Activated CD8-positive, alpha-beta memory T cell treated with anti-CD3 and anti-CD28 coated beads, Interleukin-2, amount 50 U/mL, for 1 hour (primary cell): ENCODE data around the gene GADL1.

Experiments used
- DNase-seq: peaks from one replicate; pipeline ENCODE4 v3.0.0-alpha.2; 2020; ENCODE audit errors: extremely low read depth

GADL1 gene

DNA sequence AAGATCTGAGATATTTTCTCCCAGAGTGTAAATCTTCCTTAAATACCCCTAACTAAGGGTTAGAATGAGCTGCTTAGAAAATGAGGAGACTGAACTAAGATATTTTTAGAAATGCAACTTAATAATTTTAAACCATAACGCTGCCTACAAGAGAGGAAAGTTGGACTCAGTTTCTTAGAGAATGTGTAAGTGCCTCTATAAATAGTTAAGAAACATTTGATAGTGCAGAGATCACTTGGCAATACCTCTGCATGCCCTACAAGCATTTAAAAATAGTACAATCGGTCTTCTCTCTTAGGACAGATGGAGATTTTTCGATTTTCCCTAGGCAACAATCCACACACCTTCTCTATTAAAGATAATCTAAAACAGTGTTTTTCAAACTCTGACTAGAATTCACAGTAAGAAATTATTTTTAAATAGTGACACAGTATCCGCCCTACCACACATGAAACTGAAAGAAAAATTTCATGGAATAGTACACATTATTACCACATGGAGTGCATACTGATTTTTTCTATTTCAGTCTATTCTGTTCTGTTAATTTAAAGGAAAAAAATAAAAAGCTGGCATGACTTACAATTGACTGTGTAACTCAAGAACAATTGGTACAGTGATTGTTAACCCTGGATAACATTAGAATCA lies 83.2 kb downstream of the GADL1 start:
- DNase-seq: no peak

DNA sequence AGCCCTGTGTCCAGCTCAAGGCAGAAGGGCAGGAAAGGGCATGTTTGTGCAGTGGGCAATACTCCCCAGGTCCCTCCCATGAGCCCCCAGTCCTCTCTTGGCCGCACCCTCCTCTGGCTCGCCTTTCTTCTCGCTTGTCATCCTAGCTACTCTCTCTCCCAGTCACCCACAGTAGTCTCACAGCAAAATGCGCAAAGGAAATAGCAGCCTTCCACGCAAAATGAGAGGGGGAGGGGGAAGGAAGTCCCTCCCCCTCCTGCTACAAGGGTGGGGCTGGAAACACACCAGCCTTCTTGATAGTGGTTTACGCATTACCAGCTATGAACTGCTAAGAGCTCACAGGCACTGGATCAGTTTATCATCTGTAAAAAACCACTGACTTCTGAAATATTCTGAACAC lies 83.8 kb downstream of the GADL1 start:
- no peak for DNase-seq

DNA sequence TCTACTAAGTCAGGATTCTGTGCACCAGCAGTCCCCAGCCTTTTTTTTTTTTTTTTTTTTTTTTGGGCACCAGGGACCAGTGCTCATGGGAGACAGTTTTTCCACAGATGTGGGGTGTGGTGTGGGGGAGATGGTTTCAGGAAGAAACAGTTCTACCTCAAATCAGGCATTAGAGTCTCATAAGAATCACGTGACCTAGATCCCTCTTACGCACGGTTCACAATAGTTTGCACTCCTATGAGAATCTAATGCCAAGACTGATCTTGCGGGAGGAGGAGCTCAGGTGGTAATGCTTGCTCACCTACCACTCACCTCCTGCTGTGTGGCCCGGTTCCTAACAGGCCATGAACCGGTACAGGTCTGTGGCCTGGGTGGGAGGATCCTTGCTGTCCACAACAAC lies 88.8 kb downstream of the GADL1 start:
- DNase-seq: no peak

DNA sequence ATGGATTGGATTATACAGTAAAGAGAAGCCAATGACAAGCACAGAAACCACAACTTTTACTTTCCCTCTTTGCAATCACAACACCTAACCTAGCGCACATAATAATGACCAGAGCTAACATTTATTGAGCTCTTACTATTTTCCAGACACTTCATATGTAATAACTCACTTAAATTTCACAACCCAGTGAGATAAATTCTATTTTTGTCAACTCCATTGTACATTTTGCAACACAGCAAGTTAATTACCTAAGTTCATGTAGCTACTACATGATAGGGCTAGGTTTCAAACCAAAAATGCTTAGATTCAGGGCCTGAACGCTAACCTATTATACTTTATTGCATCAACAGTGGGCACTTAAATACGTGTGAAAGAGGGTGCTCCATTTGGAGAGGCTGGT lies 89.5 kb downstream of the GADL1 start:
- DNase-seq: no peak

DNA sequence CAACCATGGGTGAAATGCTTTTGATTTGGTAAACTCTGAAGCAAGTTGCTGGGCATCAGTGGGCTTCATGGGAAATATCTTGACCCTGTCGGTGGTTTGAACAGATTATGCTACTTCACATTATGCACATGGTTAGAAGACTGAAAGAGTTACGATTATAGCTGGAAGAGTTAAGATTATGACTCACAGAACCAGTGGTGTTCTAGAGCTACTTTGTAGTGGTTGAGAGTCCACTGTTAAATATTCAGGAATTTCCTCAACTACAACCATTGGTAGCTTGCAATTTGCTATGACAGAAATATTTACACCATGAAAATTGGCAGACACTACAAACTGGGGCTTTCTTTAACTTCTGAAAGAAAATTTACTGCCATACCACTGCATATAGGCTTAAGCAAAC lies 99.3 kb downstream of the GADL1 start:
- no peak for DNase-seq

DNA sequence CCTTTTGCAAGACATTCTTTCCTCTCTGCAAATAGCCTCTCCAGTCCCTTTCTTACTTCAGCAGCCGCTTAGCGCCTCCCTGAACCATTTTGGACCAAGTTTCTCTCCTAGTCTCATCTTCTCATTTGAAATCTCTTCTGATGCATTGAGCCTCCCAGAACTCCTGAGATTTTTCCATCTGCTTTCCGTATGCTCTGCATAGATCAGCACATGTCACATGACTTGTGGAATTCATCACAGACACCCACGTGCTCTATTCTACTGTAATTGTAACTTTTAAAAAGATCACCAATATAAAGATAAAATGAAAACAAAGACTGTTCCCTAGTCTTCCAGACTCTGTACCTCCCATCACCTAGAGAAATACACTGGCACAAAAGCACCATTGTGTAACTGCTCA lies 100.7 kb downstream of the GADL1 start:
- DNase-seq: no peak

DNA sequence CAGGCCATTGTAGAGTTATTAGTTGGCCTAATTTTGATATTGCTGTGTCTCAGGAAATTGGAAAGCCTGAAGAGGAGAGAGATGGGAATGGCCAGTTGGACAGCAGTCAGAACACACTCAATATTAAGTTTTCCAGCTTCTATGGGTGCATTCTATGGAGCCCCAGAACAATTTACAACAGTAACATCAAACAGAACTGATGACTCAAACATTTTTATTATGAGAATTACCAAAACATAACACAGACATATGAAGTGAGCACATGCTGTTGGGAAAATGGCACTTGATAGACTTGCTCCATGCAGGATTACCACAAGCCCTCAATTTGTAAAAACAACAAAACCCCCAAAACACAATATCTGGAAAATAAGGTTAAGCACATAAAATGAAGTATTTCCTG lies 104.3 kb downstream of the GADL1 start:
- DNase-seq: no peak

DNA sequence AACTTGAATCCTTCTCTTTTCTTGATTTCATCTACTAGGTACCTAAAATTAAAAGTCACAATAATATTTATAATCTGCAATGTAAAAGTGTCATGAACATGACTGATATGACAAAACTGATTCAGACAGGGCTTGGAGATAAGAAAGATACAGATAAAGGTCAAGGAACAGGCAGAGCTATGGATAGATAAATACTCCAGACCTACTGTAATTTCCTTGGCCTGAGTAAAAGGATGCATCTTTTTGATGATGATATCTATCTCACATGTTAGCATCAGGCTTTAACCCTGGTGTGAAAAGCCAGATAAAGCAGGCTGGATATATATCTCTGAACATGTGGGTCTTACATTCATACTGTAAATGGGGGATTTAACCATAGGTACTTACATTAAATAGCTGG lies 108.1 kb downstream of the GADL1 start:
- no peak for DNase-seq

DNA sequence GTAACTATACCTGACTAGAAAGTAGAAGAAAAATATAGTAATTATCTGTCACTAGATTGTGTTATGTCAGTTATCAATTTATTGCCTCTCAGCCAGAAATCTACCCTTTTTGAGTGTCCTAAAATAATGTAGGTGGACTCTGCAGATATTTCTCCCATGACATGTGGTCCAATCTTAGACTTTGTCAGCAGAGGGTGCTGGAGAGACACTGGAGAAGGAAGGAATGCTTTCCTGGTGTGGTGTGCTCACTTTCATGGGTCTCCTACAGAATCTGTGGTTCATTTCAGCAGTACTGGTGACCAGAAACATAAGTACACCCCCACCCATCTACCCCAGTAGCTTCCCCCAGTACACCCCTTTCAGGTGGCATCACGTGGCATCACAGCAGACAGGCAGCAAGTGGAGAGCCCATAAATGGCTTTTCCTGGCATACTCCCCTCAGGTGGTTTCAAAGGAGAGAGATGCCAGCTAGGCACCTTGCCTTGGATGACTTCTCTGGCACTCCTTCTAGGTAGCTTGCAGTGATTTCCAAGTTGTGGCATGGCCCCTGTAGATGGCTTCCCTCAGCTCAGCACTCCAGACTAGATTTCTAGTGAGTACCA lies 114.7 kb downstream of the GADL1 start:
- no peak for DNase-seq

DNA sequence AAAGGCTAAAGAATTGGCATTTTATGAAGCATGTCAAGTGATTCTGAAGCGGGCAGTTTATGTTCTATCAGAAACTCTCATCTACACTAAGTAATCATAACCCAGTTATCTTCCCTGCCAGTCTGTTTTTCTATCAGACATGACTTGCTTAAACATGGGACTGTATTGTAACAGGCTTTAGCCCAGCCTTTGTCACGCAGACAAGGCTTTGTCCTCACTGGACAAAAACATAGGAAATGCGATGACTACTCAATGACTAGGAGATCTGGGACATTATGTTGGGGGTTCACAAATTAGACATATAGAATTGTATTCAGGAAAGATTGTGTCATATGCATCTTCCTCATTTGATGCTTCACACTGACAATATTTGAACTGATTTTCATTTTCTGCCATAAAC lies 115.5 kb downstream of the GADL1 start:
- no peak for DNase-seq

DNA sequence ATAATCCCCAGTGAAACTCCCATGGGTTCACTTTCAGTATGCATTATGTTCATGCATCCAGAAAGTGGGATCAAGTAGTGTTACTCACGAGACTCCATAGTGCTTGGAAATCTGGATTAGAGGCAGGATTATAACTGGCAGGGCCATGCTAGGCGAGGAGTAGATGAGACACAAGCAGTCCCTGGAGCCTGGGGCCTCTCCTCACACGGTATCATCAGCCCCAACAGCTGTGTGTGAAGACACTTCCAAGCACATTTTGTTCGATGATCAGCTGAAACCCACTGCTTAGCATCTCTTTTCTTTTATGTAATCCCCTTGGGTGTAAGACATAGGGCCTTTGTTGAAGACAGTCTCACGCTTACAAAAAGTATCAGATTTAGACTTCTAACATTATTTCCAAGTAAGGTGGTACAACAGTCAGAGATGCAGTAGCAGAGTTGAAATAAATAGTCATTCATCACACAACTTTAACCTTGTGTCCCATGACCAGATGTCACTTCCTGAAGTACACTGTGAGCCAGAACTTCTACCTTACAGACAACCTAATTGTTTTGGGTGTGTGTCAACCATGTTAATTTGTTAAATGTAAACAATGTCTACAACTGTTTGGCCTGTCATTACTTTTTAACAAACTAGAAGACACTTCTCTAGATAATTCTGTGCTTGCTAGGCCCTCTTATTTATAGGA lies 116.9 kb downstream of the GADL1 start:
- no peak for DNase-seq

DNA sequence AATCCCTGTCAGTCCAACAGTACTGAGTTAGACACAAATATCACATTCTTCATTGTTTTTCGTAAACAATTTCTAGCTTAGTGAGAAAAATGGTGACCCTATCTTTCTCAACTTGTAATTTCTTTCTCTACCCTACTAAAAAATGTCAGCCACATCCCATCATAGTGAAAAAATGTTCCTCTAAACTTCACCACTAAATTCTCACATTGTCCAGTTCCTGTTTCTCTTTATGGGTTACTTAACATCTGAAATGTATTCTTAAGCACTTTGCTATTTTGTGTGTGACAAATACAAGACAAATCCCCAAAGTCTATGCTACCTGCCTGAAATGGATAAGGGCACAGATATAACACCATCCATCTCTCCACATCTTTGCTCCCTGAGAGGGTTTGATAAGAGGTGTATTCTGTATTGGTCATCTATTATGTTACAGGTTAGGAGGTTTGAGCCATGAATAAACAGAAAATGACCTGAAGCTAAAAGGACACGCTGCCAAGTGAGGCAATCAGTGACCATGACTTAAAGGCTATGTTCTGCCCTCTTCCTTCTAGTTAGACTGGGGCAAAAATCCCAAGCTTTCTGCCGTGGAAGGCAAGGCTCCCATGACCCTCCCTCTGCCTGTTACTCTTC lies 118.2 kb downstream of the GADL1 start:
- DNase-seq: no peak

DNA sequence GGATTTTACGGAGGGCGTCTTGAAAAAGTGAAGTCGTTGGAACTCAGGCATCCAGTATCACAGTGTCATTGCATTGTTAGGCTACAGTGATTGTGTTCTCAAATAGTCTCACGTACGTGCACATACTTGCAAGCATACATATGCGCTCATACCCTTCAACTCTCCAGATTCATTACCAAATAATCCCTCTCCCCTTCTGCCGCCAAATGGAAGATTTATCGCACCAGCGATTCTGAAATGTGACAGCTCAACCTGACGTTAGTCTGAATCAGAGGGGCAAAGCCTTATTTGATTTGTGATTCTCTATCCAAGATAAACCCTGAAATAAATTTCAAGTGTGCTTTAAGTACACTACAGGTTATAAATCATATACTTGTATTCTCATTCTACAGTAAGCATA lies 119.4 kb downstream of the GADL1 start:
- DNase-seq: no peak

DNA sequence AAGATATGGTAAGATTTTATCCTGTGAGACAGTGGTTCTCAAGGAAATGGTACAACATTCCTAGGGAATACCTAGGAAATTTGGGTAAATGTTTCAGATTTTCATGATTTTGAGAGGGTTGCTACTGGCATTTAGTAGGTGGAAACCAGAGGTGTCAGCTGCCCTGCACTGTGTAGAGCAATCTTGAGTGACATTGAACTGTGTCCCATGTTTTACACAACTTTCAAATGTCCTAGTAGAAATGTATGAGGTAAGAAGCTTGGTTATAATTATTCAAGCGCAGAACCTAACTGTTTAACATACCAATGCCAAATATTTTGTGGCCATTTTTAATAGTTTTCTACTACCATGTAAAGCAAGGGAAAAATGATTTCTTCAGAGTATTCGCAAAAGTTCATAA lies 120.4 kb downstream of the GADL1 start:
- no peak for DNase-seq

DNA sequence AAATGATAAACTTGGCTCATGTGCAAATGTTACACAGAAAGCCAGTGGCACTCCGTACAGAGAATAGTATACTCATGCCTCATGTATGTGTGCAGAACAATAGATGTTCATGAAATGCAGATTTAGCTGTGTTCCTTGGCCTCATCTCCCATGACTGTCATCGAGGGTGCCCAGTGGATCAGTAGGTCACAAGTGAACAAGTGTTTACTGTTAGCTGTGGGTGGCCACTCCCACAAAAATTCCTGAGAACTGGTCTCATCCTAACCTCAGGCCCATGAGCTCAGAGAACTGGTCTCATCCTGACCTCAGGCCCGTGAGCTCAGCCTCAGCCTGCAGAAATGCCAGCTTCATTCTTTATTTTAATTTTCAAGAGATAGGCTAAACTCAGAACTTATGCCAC lies 124.1 kb downstream of the GADL1 start:
- DNase-seq: no peak

DNA sequence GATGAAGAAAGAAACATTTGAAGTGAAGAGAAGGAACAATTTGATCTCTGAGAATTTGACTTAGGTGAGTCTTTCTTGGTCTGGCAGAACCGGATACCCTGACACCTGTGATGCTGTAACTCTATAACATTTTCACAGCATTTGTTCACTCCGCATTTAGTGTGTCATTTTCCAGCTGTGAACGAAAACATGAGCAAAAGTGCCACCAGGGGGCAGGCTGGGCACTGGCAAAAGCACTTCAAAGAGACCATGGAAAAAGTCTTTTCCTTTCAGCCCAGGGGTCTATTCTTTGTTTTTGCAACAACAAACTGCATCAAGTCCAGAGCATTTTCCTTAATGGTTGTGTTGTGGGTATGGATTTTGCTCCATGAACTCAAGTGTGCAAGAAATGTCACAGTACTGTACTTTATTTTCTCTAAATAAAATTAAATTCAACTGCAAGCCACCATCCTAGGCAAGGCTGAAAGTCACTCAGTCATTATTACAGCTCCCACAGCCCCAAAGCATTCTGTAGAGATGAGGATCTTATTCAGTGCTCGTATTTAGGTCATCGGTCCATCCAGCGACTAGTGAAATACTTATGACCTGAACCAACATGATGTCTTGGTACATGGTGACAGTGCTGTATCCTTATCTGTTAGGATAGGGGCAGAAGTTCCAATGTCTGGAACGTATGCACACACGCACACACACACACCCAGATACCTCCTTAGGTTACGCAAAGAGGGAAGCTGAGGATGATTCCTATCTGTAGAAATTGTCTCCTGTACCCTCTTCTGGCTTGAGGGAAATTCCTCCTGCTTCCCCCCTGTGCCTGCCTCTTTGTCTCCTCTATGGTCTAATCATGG lies 125.5 kb downstream of the GADL1 start:
- DNase-seq: no peak

DNA sequence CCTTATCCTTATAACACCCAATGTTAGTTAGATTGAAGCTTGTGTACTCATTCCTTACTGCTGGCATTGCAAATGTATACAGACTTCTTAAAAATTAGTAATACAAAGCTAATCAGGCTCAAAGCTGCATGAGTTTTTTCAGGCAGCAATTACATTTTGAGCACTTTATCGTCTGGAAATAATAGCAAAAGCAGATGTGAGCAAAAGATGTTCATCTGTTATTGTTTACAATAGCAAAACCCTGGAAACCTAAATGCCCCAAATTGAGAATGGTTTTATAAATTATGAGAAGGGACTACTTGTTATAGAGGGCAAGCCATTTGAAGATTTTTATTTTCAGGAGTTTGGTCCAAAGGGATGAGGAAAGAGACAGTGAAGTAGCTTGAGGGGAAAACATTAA lies 126.4 kb downstream of the GADL1 start:
- DNase-seq: no peak

DNA sequence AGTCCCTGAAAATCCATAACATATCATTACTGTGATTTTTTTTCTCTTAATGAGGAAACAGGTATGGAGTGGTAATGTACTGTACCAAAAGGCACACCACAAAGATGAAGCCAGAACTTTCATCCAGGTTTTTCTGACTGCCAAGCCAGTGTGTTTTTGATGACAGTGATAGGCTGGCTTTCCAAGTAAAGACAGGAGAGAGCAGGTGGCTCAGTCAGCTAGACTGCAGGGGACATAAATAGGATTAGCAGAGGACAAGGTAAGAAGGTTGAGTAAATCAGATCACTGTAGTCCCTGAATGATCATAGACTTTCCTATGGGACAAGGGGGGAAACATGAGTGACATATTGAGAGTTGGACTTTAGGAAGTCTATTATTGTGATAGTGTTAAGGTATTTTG lies 127.9 kb downstream of the GADL1 start:
- DNase-seq: no peak

DNA sequence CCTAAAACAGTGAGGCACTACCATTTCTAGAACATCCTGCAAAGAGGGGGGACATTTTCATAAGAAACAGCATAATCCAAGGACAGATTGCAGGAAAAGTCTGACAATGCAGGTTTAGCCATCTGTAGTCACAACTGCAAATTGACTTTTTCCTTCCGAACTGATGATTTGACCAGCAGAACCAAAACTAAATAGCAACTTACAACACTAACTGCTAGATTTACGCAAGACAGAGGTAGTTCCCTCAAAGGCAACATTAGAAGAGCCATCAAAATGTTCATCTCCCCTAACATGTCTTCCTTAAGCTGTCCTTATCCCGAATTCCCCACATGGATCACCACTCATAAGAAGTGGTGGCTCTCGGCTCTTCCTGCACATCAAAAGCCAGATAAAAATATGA lies 129.6 kb downstream of the GADL1 start:
- DNase-seq: no peak

DNA sequence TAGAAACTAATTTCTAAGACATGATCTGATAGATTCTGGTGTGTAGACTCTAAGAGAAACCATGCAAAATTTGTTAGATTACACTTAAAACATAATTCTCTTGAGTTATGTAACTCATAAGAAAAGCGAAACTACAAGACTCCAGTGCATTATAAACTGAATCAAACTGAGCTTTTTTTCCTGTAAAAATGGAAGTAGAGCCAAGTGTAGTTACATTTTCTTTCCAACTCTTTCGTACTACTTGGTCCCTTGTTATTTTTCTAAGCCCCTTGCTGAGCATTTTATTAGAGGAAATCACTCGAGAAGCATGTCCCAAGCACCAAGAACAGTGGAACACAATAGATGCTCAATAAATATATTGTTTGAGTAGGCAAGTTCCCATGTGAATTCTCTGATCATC lies 130.2 kb downstream of the GADL1 start:
- no peak for DNase-seq

DNA sequence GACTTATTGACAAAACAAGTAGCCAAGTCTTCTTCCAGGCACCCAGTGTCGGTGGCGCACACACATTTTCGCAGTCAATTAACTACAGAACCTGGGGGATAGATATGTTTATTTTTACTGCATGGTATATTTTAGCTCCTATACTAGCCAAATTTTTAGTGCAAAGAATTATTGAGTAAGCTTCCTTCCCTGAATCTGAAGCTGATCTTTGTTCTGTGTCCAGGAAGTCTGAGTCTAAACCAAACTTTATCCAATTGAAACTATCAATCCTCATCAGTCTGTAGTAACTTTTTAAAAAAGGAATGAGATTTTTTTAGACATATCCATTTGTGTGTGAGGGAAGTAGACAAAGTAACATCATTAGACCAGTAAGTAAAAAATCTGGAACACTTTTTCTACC lies 133.1 kb downstream of the GADL1 start:
- DNase-seq: no peak

DNA sequence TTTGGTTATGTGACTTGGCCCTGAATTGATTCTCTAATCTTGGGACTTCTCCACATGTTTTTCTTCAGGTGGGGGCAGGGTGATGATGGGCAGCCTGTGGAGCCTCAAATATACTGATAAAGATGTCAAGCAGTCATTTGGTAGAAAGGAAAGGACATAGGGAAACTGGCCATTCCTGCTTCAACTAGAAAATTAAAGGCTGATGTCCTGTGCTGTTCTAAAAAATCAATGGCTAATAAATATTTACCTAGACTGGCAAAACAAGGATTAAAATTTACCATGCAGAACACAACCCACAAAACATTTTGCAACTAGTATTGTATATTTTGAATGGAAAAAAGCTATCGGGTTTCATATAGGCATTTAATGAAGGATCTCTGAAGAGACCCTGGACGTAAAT lies 133.7 kb downstream of the GADL1 start:
- DNase-seq: no peak
